GM18520 (cell line): ENCODE data around the gene CNTN5.

ENCODE experiments used
- ATAC-seq: cut with Tn5 transposase; IDR thresholded peaks from one replicate; pipeline ENCODE4 v1.9.1; 2021; ENCODE audit not compliant: unreplicated experiment

Gene CNTN5

DNA sequence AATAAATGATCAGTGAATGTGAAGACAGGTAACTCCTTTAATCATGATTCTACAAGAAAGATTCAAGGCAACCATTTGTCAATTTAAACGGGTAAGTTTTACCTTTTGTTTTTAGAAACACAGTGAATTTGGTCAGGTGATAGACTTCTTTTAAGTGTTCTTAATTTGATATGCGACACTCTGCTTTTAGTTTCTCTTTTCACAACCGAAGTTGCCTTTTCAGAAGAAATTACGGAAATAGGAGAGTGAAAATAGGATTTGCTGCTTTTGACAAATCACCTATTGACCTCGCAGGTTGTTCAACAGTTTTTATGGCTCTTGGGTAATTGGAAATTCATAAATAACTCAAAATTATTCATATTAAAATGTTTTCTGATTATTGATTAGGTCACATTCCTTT lies 142.1 kb downstream of the CNTN5 start:
- no peak for ATAC-seq

GRCh38 chr11:99170591-99170990 lies 149.8 kb downstream of the CNTN5 start:
- no peak for ATAC-seq

GRCh38 chr11:99171330-99171729 lies 150.6 kb downstream of the CNTN5 start:
- no peak for ATAC-seq

GRCh38 chr11:99176430-99176829 lies 155.7 kb downstream of the CNTN5 start:
- ATAC-seq, result no peak

DNA sequence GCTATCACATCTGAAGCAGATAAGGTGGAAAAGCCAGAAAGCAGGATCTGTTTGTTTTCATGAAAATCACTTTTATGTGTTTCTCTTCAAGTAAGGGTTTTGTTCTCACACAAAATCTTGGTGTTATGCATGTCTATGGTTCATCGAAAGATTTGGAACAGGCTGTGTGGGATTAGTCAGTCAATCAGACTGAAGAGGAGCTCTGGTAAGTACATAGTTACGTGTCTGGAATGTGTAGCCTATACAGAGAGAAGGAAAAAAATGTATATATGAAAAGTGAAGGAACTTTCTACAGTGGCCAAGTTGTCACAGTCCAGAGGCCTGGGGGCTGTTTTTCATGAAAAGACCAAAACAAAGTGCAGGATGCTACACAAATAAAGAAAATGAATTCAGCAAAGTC lies 156.7 kb downstream of the CNTN5 start:
- no peak for ATAC-seq

GRCh38 chr11:99184146-99184545 lies 163.4 kb downstream of the CNTN5 start:
- ATAC-seq, result no peak

GRCh38 chr11:99188221-99188620 lies 167.5 kb downstream of the CNTN5 start:
- no peak for ATAC-seq

- ATAC-seq, result no peak
These were observed 172.0 kb downstream of the CNTN5 start for GRCh38 chr11:99192716-99193115.

DNA sequence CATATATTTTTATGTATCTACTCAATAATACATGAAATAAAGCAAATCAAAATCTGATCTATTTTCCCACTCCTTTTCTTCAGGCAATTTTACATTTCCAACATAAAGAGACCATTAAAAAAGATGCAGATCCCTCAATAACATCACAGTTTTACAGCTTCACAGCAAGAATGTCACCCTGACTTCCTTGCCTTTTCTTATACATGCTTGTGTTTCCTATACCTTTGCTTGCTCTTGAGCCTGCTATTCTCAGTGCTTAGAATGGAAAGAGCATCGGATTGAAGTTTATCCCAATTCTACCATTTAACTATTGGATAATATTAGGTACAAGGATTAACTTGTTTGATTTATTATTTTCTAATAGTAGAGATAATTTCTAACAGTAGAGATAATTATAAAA lies 176.7 kb downstream of the CNTN5 start:
- ATAC-seq, result no peak

DNA sequence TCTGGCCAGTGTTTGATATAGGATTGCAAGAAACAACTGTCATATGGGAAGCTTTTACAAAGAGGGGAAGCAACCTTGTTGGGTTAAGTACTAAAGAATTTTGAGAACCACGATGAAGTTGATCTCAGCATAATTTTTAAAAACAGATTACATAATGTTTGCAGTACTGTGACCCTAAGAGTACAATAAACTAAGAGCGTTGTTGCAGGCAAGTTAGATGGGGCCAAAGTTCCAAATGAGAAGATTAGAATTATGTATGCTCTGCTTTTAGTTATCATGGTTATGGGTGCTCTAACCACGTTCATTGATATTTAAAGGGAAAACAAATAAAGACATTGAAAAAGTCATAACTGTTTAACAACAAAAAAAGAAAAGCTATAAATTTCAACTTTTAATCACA lies 177.5 kb downstream of the CNTN5 start:
- no peak for ATAC-seq

- no peak for ATAC-seq
These were observed 178.6 kb downstream of the CNTN5 start for GRCh38 chr11:99199341-99199740.

DNA sequence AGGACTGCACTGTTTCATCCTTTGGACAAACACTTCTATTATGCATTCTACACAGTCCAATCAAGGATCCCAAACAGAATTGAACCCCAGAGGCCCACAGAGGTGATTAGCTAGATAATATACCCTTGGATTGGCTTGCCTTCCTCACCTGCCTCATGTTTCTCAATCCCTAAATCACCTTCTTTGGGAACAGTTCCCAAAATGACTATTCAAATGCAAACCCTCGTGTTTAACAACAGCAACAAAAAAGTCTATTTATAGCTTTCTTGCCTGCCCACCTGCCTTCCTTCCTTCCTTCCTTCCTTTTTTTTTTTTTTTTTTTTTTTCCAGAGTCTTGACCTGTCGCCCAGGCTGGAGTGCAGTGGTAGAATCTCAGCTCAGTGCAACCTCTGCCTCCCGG lies 180.0 kb downstream of the CNTN5 start:
- ATAC-seq, result no peak

- no peak for ATAC-seq
These were observed 188.1 kb downstream of the CNTN5 start for GRCh38 chr11:99208813-99209212.

- ATAC-seq, result no peak
These were observed 208.8 kb downstream of the CNTN5 start for GRCh38 chr11:99229544-99229943.

GRCh38 chr11:99234534-99234933 lies 213.8 kb downstream of the CNTN5 start:
- ATAC-seq, result no peak

DNA sequence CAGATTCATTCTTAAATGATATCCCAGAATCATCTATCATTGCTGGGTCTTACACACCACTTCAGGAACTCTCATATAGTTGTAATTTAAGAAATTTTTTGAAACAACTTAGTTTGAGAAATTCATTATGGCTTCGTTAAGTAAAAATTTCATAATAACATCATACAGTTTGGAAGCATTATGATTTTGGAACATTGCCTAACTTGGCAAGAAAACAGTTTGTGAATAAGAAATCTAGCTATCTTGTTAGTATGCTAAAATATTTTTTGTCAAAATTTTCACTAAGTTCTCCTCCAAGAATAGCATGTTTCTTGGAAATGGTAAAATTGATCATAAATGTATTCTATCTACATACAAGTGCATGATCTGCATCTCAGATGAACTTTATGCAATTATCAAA lies 217.7 kb downstream of the CNTN5 start:
- ATAC-seq, result no peak

DNA sequence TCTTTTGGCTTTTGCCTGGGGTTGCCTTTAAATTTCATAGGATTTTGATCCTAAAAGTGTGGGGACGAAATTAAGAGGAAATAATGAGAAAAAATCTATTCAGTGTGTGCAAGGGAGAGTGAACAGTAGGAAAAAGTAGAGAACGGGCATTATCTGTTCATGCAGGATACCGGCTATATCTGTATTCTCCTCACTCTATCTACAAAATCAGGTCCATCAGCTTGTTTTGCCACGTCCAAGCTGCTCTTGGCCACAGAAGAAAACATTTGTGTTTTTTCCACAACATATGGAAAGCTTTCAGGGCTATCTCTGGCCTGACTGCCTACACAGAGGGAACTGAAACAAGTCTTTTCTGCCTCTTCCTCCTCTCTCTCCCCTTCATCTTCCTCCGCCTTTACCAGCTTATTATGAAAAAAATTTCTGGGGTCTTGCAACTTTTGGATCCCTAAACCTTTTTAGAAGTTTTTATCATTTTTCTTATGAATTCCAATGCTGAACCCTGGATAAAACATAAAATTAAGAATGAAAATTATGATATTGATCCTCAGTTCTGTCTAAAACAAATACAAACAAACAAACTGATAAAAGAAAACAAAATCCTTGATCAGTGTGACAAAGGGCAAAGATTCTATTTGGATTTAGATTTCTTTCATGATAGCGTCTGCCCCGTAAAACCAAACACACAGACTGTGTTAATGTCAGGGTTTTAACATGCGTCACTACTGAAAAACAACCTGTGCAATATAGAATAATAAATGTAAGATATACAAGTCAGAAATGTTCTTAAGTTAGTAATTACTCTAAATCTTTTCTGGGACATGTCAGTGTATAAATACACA lies 219.7 kb downstream of the CNTN5 start:
- ATAC-seq, result no peak

GRCh38 chr11:99241066-99241465 lies 220.3 kb downstream of the CNTN5 start:
- no peak for ATAC-seq

DNA sequence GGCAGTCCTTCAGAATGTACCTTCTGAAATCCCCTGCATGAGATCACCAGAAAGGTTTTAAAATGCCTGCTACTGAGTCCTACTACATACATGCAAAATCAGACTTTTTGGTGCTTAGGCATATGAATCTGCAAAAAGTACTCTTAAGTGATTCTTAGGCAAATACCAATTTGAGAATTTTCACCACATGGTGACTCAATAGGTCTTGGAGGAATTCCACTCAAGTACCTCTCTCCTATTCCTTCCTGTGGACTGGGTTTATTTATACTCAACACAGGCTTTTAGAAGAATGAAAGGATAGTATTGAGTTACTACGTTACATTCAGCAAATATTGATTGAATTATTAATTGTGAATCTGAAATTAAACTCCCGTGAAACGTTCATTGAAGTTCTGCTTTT lies 223.9 kb downstream of the CNTN5 start:
- no peak for ATAC-seq

- ATAC-seq, result no peak
These were observed 225.4 kb downstream of the CNTN5 start for GRCh38 chr11:99246199-99246598.

- ATAC-seq, result no peak
These were observed 235.9 kb downstream of the CNTN5 start for GRCh38 chr11:99256614-99257013.

GRCh38 chr11:99257131-99257530 lies 236.4 kb downstream of the CNTN5 start:
- no peak for ATAC-seq

- ATAC-seq, result no peak
These were observed 239.9 kb downstream of the CNTN5 start for GRCh38 chr11:99260696-99261095.
